Cardiac fibroblast (primary cell): ENCODE measurements around the gene EFHC2.

Experiments
- DNase-seq, 2 donors: peaks; one replicate each; pipeline versions ENCODE4 v3.0.0 to v3.0.0-alpha.2; 2010; ENCODE audit warnings: low read depth in 2 of 2
- H3K4me3 ChIP-seq, 2 donors: replicated peaks in 1 of 2; 1 replicate in 1 of 2; 2 replicates in 1 of 2; pipeline ENCODE4 v1.5.1; 2011; ENCODE audit warnings: low read depth in 2 of 2, low read length in 2 of 2, mild to moderate bottlenecking in 2 of 2, moderate library complexity in 1 of 2
- TF ChIP-seq, protein P1 (sequence below): IDR thresholded peaks from one replicate; pipeline ENCODE4 v1.5.1; 2011; ENCODE audit warnings: low read depth, mild to moderate bottlenecking, low read length, inconsistent platforms

The EFHC2 gene, protein sequence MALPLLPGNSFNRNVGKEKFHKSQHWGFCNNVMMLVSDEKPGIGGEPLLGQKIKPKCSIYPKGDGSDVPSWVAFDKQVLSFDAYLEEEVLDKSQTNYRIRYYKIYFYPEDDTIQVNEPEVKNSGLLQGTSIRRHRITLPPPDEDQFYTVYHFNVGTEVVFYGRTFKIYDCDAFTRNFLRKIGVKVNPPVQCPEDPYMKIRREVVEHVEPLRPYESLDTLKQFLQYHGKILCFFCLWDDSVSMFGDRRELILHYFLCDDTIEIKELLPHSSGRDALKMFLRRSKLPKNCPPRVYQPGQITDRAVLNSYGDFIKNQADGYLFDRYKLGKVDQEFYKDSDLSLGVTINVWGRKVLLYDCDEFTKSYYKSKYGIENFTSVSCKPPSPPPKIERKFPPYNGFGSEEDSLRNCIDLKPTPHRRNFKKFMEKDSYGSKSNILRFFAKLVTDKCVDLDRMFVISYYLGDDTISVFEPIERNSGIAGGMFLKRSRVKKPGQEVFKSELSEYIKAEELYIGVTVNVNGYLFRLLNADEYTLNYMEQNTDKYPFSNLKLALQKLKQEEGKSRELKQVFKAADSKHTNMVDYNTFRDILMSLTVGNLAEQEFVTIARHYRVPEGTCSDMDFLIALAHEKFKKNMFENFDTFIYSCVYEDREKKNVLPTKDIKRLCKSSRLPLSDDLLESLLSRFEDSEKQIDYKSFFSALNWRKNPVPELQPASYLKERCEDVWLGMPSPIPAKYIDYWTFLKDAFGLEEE

DNA sequence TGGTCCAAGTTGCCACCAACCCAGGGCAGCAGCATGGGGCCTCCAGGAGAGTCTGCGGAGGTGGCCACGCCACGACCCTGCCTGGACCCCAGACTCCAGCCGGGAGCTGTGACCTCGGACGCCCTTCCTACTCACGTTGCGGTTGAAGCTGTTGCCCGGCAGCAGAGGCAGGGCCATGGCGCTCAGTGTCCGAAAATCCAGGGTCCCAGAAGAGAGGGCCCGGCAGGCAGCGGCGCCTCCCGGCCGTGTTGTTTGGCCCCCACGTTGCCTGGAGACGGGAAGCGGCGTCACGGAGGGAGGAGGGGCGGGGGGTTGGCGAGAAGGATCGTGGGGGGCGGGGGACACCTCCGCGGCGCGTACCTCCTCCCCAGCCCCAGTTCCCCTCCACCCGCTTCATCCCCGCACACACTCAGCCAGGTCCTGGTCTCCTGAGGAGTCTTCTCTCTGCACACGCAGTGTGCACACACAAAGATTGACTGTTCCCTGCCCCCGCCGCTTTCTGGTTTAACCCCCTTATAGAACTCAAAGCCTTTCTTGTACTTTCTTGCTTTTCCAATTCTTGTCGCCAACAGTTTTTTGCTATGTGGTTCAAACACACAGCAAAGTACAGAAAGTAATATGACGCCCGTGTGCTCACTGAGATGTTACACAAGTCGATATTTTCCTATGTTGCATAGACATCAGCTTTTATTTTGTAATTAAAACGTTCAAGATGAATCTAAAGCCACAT, at the start of gene EFHC2:
Gene EFHC2, minus strand, starts transcription at position 261 of the 730 bp plus-strand sequence. Its CDS starts 84 bp downstream, at position 177.
- DNase-seq, result peak; percentile 4 to 34
- H3K4me3 ChIP-seq, result peak within 1 kb of the TSS; percentile 26 to 42
- TF ChIP-seq, protein P1, sequence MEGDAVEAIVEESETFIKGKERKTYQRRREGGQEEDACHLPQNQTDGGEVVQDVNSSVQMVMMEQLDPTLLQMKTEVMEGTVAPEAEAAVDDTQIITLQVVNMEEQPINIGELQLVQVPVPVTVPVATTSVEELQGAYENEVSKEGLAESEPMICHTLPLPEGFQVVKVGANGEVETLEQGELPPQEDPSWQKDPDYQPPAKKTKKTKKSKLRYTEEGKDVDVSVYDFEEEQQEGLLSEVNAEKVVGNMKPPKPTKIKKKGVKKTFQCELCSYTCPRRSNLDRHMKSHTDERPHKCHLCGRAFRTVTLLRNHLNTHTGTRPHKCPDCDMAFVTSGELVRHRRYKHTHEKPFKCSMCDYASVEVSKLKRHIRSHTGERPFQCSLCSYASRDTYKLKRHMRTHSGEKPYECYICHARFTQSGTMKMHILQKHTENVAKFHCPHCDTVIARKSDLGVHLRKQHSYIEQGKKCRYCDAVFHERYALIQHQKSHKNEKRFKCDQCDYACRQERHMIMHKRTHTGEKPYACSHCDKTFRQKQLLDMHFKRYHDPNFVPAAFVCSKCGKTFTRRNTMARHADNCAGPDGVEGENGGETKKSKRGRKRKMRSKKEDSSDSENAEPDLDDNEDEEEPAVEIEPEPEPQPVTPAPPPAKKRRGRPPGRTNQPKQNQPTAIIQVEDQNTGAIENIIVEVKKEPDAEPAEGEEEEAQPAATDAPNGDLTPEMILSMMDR, result no peak

DNA sequence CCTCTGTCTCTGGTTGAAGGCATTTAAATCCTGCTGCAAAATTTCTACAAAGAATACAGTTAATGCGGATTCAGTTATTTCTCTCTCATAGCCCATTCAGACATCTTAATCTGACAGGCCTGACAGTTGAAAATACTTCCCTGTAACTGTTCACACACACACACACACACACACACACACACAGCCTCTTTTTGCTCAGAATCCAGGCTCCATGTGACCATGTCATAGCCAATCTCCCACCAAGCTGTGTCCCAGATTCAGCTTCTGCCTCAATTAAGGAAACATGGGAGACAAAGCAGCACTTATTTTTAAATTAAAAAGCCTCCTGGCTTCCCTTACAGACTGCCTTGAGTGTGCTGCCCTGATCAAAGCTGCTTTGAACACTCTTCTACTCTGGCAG, 49.3 kb upstream of the EFHC2 start:
- TF ChIP-seq, protein P1, result no peak
- no peak overlapping the region for H3K4me3 ChIP-seq
- no peak for DNase-seq

DNA sequence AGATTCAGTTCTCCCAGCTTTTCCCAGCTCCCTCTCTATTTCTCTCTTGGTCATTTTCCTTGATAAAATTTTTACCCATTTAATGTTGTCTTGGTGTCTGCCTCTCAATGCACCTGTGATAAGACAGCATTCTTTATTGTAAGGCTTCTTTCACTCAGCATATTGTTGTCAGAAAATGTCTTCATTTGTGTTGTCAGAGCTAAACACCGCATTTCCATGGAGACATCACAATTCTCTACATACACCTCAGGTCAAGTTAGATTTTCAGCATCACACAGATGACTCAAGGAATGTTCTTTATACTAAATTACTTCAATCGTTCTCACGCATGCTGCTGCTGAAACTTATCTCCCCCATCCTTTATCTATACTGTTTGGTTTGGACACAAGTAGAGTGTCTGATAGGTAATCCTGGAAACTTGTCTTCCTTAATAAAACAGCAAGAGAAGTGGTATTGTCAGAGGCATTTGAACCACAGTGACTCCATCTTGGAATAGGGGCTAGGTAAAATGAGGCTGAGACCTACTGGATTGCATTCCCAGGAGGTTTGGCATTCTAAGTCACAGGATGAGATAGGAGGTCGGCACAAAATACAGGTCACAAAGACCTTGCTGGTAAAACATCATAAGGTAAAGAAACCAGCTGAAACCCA, 41.3 kb upstream of the EFHC2 start:
- no peak overlapping the region for H3K4me3 ChIP-seq
- no peak for DNase-seq
- TF ChIP-seq, protein P1, result no peak

DNA sequence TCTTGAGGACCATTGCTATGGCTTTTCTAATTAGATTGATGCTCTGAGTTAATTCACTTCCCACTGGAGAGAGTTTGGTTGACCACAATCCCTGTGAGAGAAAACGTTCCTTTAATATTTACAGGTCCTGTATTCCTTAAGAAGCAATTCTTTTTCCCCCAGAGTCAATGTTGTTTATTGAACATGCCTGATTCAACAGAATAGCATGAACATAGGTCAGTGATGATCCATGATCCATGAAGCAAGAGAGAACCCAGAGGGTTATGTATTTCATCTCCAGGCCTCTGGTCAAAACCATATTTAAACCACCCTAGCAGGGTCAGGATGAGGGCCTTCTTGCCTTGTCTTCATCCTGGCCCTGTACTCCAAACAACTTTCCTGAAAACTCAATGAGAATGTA, 39.4 kb upstream of the EFHC2 start:
- no peak overlapping the region for H3K4me3 ChIP-seq
- TF ChIP-seq, protein P1, result no peak
- DNase-seq, result no peak

DNA sequence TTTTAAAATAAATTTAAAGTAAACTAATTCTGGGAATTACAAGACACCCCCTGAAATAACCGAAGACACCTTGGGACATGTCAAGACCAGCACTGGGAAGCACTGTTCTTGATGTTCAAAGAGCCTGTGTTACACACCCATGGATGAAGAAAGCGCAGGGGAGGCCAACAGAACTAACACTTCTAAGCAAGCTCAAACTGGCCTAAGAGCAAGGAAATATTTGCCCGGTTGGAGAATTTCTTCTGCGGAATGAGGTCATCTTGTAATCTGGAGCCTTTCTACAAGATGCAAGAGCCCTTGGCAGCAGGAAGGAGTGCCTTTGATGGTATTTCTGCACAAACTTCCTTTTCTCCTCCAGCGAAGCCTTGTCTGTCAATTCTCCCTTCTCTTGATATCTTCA, 9.3 kb upstream of the EFHC2 start:
- TF ChIP-seq, protein P1, result no peak
- DNase-seq, result peak in 1 of 2 donors; percentile 14
- no peak overlapping the region for H3K4me3 ChIP-seq

DNA sequence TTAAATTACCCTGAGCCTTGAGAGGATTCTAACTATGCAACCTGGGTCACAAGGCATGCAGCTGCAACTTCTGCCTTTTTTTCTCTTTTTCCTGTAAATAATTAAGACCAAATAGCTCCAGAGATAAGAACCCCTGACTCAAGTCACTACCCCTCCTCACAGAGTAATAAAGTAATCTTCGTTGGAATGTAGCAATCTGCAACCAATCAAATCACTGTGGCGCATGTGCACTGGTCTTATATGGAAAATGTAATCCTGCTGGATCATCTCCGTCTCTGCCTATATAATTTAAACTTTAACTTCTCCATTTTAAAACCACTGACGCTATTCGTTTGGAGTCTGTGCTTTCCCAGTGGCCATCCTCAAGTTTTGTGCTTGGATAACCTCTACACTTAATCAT, 6.1 kb upstream of the EFHC2 start:
- DNase-seq, result no peak
- no peak overlapping the region for H3K4me3 ChIP-seq
- TF ChIP-seq, protein P1, result no peak
